Caco-2 (cell line): ENCODE measurements around the gene NPR1. TPM values are rescaled to one million over a fixed set of nuclear protein-coding genes. Genes with fewer than 3 reads are reported as not detected.
"Not testable (repeated sequence)": the region's sequence is repeated elsewhere in the genome, so short reads cannot be mapped to it uniquely, and the experiment has no call there.

Experiments used
- BruUV-seq: library from RNA; stranded (reverse); fragments of 400-500 nt; replicated peaks from 2 replicates; lab custom pipeline; 2021; lab: Mats Ljungman, UMichigan
- CTCF ChIA-PET: fragments of 300-600 bp; sonication (Branson Sonifier 250); formaldehyde crosslinking; loops from one replicate; lab custom pipeline; 2022; ENCODE audit warnings: antibody characterized with exemption; lab: Charles Lee
- POLR2A ChIA-PET: fragments of 300-600 bp; sonication (Branson Sonifier 250); formaldehyde crosslinking; loops from one replicate; lab custom pipeline; 2022; ENCODE audit warnings: antibody characterized with exemption; lab: Charles Lee
- DNase-seq, 2 experiments: peaks; one replicate each; pipeline versions ENCODE4 v3.0.0 to v3.0.0-alpha.2; 2020 to 2022
- H3K27me3 ChIP-seq: replicated peaks from 2 replicates; pipeline ENCODE4 v1.6.0; 2011; ENCODE audit warnings: low read length; ENCODE audit not compliant: control insufficient read depth, insufficient read depth
- H3K36me3 ChIP-seq: 2 replicates; pipeline ENCODE4 v1.5.1; 2011; ENCODE audit warnings: low read length; ENCODE audit not compliant: control insufficient read depth, insufficient read depth
- H3K4me1 ChIP-seq: fragments of 250-450 bp; sonication (Bioruptor Pico); 2 replicates; pipeline ENCODE4 v1.5.1; 2020; ENCODE audit warnings: mild to moderate bottlenecking
- H3K4me3 ChIP-seq: 2 replicates; pipeline ENCODE4 v1.5.1; 2011; ENCODE audit warnings: low read depth, mild to moderate bottlenecking, control low read depth, low read length
- H3K9me3 ChIP-seq: fragments of 250-450 bp; sonication (Bioruptor Pico); 2 replicates; pipeline ENCODE4 v1.5.1; 2020; ENCODE audit warnings: mild to moderate bottlenecking, moderate library complexity
- H3K27ac Mint-ChIP-seq: one replicate; pipeline ENCODE4 v1.8.0; 2022; ENCODE audit warnings: mixed read lengths; ENCODE audit not compliant: unreplicated experiment
- H3K27me3 Mint-ChIP-seq: one replicate; pipeline ENCODE4 v1.8.0; 2022; ENCODE audit warnings: mixed read lengths; ENCODE audit not compliant: insufficient read depth, unreplicated experiment
- H3K36me3 Mint-ChIP-seq: one replicate; pipeline ENCODE4 v1.8.0; 2022; ENCODE audit warnings: mild to moderate bottlenecking, mixed read lengths; ENCODE audit not compliant: insufficient read depth, unreplicated experiment
- H3K4me1 Mint-ChIP-seq: one replicate; pipeline ENCODE4 v1.8.0; 2022; ENCODE audit warnings: low read depth, mixed read lengths; ENCODE audit not compliant: unreplicated experiment
- H3K4me3 Mint-ChIP-seq: one replicate; pipeline ENCODE4 v1.8.0; 2022; ENCODE audit warnings: mild to moderate bottlenecking, moderate library complexity, mixed read lengths; ENCODE audit not compliant: unreplicated experiment
- H3K9me3 Mint-ChIP-seq: one replicate; pipeline ENCODE4 v1.8.0; 2022; ENCODE audit warnings: mixed read lengths; ENCODE audit not compliant: unreplicated experiment
- intact Hi-C: fragments of 100-400 bp; cut with micrococcal nuclease; formaldehyde crosslinking; loops from one replicate; pipeline ENCODE4 v1.10.0; 2022; ENCODE audit not compliant: unreplicated experiment
- total RNA-seq: library from RNA; stranded (reverse); gene quantifications from 2 replicates; pipeline ENCODE4 v1.2.3, GENCODE V29; 2022
- TF ChIP-seq, protein P1 (sequence below), 2 experiments: fragments of 200-600 bp in 1 of 2; IDR thresholded peaks; 1 replicate in 1 of 2; 2 replicates in 1 of 2; pipeline versions ENCODE4 v1.5.1 to v1.8.0; 2011 to 2022; ENCODE audit warnings: antibody characterized with exemption in 1 of 2, control low read depth in 1 of 2, inconsistent platforms in 1 of 2, low read depth in 1 of 2, low read length in 1 of 2, mild to moderate bottlenecking in 1 of 2, moderate library complexity in 1 of 2; ENCODE audit not compliant: insufficient read depth in 1 of 2, severe bottlenecking in 1 of 2, unreplicated experiment in 1 of 2

The NPR1 gene
- total RNA-seq, 1 experiment from 2014 or later, result 1.4 TPM

DNA sequence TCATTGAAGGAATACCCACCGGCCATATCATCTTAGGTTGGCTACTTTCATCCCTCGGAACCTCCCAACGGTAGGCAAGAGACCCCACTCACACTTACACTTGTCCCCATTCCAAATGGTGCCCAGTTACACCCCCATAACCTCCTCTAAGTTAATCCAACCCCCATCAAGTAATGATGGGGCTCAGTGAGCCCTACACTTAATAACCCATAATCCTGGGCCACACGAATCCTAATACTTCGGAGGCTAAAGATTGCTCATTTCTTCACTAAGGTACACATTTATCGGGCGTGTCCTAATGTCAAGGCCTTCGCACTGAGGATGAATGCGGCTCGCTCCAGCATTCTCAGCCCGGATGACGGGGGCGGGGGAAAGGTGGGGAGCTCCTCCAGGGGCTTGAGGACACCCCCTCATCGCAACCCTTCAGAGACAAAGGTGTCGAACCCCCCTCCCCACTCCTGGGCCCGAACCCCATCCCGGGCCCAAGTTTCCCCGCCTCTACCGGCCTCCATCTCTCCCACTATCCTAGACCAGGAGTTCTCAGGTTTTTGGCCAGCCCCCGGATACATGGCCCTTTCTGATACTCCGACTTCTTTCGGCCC is 8.1 kb upstream of the NPR1 start:
- peak overlapping the region; percentile 85 for H3K4me3 ChIP-seq
- Mint-ChIP-seq H3K4me1 (peaks cover 6% of the 10 kb centered on the region), H3K4me3 (no peak overlapping the region), H3K27me3 (no peaks in the 10 kb centered on the region), H3K9me3 (no peaks in the 10 kb centered on the region), H3K27ac (no peak overlapping the region), H3K36me3 (peaks cover 4% of the 10 kb centered on the region)
- TF ChIP-seq, protein P1, sequence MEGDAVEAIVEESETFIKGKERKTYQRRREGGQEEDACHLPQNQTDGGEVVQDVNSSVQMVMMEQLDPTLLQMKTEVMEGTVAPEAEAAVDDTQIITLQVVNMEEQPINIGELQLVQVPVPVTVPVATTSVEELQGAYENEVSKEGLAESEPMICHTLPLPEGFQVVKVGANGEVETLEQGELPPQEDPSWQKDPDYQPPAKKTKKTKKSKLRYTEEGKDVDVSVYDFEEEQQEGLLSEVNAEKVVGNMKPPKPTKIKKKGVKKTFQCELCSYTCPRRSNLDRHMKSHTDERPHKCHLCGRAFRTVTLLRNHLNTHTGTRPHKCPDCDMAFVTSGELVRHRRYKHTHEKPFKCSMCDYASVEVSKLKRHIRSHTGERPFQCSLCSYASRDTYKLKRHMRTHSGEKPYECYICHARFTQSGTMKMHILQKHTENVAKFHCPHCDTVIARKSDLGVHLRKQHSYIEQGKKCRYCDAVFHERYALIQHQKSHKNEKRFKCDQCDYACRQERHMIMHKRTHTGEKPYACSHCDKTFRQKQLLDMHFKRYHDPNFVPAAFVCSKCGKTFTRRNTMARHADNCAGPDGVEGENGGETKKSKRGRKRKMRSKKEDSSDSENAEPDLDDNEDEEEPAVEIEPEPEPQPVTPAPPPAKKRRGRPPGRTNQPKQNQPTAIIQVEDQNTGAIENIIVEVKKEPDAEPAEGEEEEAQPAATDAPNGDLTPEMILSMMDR (IDR thresholded peaks at IDR 0.05; ENCODE audit: insufficient read depth in 1 of 2, low read depth in 1 of 2, low read length in 1 of 2, severe bottlenecking in 1 of 2, unreplicated experiment in 1 of 2), result no peak
- H3K36me3 ChIP-seq, result peaks cover 8% of the 10 kb centered on the region
- CTCF ChIA-PET, result no interaction called here
- DNase-seq, result no peak
- intact Hi-C loops, result loop anchor here (2.0 to 5.0 kb wide), 3 partner anchors 36 to 152 kb away; partner anchors contain the start of gene CHTOP
- H3K27me3 ChIP-seq, result no peaks in the 10 kb centered on the region
- H3K4me1 ChIP-seq, result peaks cover 4% of the 10 kb centered on the region; the same call in 1 of the 2 replicates
- BruUV-seq, result TSS peak; percentile 84
- H3K9me3 ChIP-seq, result no peaks in the 10 kb centered on the region
- POLR2A ChIA-PET, result no interaction called here

DNA sequence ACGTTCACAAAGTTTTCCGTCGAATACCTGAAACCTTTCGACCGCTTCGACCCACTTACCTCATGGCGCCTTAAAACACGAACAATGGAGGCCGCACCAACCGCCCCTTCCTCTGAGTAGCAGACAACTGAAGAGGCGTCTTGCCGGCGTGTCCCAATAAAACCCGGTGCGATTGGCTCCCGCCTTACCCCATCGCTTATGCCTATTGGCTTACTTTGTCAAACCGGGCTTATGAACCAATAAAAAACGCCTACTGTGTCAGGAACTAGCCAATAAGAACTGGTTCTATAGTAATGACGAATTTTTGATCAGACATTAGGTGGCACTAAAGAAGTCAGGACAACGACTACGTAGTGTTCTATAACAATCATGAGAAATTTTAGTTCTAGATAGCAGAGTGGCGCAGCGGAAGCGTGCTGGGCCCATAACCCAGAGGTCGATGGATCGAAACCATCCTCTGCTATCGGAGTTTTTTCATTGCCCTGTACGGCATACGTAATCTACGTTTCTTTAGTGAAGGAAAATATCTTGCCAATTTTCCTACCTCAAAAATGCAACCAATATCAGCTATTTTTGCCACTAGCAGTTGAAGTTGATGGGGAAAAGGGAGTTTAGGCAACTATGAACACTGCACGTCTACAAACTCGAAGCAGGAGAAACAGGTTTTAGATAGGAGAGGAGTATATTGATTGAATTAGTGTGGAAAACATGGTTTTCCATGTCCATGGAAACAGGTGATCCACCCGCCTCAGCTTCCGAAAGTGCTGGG is 7.4 kb upstream of the NPR1 start, which contains the start of gene ILF2:
ILF2 (minus strand) TSS at position 135 of the 769 bp plus-strand sequence; CDS start at position 64, 71 bp downstream.
- Histone ChIP-seq H3K27me3 (no peaks in the 10 kb centered on the region), H3K4me1 (peaks cover 4% of the 10 kb centered on the region; the same call in 1 of the 2 replicates), H3K4me3 (peak within 1 kb of the TSS; percentile 85), H3K9me3 (no peaks in the 10 kb centered on the region), H3K36me3 (peaks cover 7% of the 10 kb centered on the region)
- H3K4me3 Mint-ChIP-seq, result no peak within 1 kb of the TSS
- TF ChIP-seq, protein P1 (IDR thresholded peaks at IDR 0.05; ENCODE audit: insufficient read depth in 1 of 2, low read depth in 1 of 2, low read length in 1 of 2, severe bottlenecking in 1 of 2, unreplicated experiment in 1 of 2), result no peak
- peaks cover 6% of the 10 kb centered on the region for H3K4me1 Mint-ChIP-seq
- BruUV-seq, result TSS peak; percentile 85
- H3K27ac Mint-ChIP-seq, result no peak within 1 kb of the TSS
- POLR2A ChIA-PET, result interaction anchor here (0.8 kb wide), 1 partner anchor 37 kb away, joined by 3 read pairs; the partner anchor contains the start of gene CHTOP
- intact Hi-C loops, result loop anchor here (1.0 to 5.0 kb wide), 5 partner anchors 12 to 160 kb away; partner anchors contain the start of gene CHTOP
- H3K27me3 Mint-ChIP-seq, result no peaks in the 10 kb centered on the region
- CTCF ChIA-PET, result interaction anchor here (0.6 kb wide), 1 partner anchor 315 kb away, joined by 4 read pairs; the partner anchor contains the start of gene RAB13
- peak; percentile 97 to 99 for DNase-seq
- peaks cover 4% of the 10 kb centered on the region for H3K36me3 Mint-ChIP-seq
- no peaks in the 10 kb centered on the region for H3K9me3 Mint-ChIP-seq

DNA sequence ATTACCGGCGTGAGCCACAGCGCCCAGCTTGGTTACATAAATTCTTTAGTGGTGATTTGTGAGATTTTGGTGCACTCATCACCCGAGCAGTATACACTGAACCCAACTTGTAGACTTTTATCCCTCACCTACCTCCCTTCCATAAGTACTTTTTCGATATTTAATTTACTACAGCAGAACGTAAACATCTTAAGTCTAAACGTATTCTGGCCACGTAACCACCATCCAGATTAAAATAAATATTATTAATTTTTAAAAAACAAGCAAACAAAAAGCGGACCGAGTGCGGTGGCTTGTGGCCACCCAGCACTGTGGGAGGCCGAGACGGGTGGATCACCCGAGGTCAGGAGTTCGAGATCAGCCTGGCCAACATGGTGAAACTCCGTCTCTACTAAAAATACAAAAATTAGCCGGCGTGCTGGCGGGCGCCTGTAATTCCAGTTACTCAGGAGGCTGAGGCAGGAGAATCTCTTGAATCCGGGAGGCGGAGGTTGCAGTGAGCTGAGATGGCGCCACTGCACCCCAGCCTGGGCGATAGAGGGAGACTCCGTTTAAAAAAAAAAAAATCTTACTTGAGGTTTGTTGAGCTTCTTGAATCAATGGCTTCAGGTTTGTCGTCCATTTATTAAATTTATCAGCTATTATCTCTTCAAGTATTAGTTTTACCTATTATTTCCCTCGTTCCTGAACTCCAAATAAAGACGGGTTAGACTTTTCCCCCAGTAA is 6.7 kb upstream of the NPR1 start:
- H3K9me3 Mint-ChIP-seq, H3K9me3 ChIP-seq, H3K27ac Mint-ChIP-seq, H3K4me1 Mint-ChIP-seq, BruUV-seq, H3K4me1 ChIP-seq, H3K36me3 ChIP-seq, H3K27me3 ChIP-seq, H3K27me3 Mint-ChIP-seq, H3K36me3 Mint-ChIP-seq, H3K4me3 Mint-ChIP-seq: not testable (repeated sequence)
- ChIA-PET POLR2A (interaction anchor here (0.7 to 1.0 kb wide), 3 partner anchors 38 to 56 kb away, joined by 3 read pairs; partner anchors contain the start of genes CHTOP, INTS3 and S100A13), CTCF (interaction anchor here (0.8 to 1.4 kb wide), 4 partner anchors 44 to 160 kb away, joined by 3 to 6 read pairs (median 4); partner anchors contain the start of genes INTS3 and S100A13)
- peak overlapping the region; percentile 42 for H3K4me3 ChIP-seq
- peak; percentile 57 to 78 for DNase-seq
- intact Hi-C loops, result loop anchor here (1.0 to 5.0 kb wide), 5 partner anchors 12 to 160 kb away; partner anchors contain the start of gene CHTOP
